Left lung (tissue), 14 donors: ENCODE results near the gene MARF1. TPM values are rescaled to one million over a fixed set of nuclear protein-coding genes. Genes with fewer than 3 reads are reported as not detected.
"Not testable (repeated sequence)": the region's sequence is repeated elsewhere in the genome, so short reads cannot be mapped to it uniquely, and the experiment has no call there.

ENCODE experiments used
- ATAC-seq: fragments of 200-7000 bp; cut with Tn5 transposase; one replicate; pipeline ENCODE4 v1.9.1; 2020; ENCODE audit warnings: moderate library complexity
- DNase-seq, 4 donors: peaks; one replicate each; pipeline ENCODE4 v3.0.0-alpha.2; 2013 to 2020
- H3K27ac ChIP-seq, 2 donors: fragments of 200-600 bp; sonication (generic) in 1 of 2; one replicate each; pipeline versions ENCODE4 v1.5.0 to v1.8.0; 2020 to 2021
- H3K27me3 ChIP-seq, 2 donors: fragments of 200-600 bp; sonication (generic) in 1 of 2; one replicate each; pipeline versions ENCODE4 v1.5.0 to v1.8.0; 2020 to 2021
- H3K36me3 ChIP-seq, 2 donors: fragments of 200-600 bp; sonication (generic) in 1 of 2; one replicate each; pipeline versions ENCODE4 v1.5.0 to v1.8.0; 2020 to 2021
- H3K4me1 ChIP-seq, 2 donors: fragments of 200-600 bp; one replicate each; pipeline ENCODE4 v1.8.0; 2021
- H3K4me3 ChIP-seq, 2 donors: fragments of 200-600 bp; sonication (generic) in 1 of 2; one replicate each; pipeline versions ENCODE4 v1.5.0 to v1.8.0; 2020 to 2021; ENCODE audit warnings: mild to moderate bottlenecking in 1 of 2
- H3K9me3 ChIP-seq, 2 donors: fragments of 200-600 bp; sonication (generic) in 1 of 2; one replicate each; pipeline versions ENCODE4 v1.5.0 to v1.8.0; 2020 to 2021
- intact Hi-C, 2 donors: fragments of 100-400 bp; cut with DNase I; formaldehyde crosslinking; loops; one replicate each; pipeline versions ENCODE4 v1.11.2 to v1.14.2; 2022
- long read RNA-seq, 12 donors: library from polyadenylated mRNA in 2 of 12; unstranded in 2 of 12; transcript quantifications; one replicate each; pipeline ENCODE4 v2.0.0 and lab custom pipeline, GENCODE V29; 2019 to 2026
- polyA plus RNA-seq, 6 donors: library from polyadenylated mRNA; unstranded; fragments of 120-200 nt; gene quantifications; one replicate each; pipeline ENCODE4 v1.2.1, GENCODE V29; 2013; ENCODE audit not compliant: insufficient read length in 6 of 6
- total RNA-seq, 2 donors: library from RNA; stranded (reverse); fragmentation: NEBNext Ultra II Directional; extraction: Animal tissue kit (Norgen Biotek cat#: 25700); gene quantifications; one replicate each; pipeline ENCODE4 v1.2.1, GENCODE V29; 2021
- TF ChIP-seq, protein P1 (sequence below), 2 donors: fragments of 200-600 bp; sonication (generic) in 1 of 2; IDR thresholded peaks; one replicate each; pipeline versions ENCODE4 v1.5.0 to v1.8.0; 2021; ENCODE audit warnings: antibody characterized with exemption in 2 of 2
- donor health status: DM: no; HTN: yes; CAD: no.
- donor health status: DM: no; HTN: no; CAD: no.

The MARF1 gene, protein sequence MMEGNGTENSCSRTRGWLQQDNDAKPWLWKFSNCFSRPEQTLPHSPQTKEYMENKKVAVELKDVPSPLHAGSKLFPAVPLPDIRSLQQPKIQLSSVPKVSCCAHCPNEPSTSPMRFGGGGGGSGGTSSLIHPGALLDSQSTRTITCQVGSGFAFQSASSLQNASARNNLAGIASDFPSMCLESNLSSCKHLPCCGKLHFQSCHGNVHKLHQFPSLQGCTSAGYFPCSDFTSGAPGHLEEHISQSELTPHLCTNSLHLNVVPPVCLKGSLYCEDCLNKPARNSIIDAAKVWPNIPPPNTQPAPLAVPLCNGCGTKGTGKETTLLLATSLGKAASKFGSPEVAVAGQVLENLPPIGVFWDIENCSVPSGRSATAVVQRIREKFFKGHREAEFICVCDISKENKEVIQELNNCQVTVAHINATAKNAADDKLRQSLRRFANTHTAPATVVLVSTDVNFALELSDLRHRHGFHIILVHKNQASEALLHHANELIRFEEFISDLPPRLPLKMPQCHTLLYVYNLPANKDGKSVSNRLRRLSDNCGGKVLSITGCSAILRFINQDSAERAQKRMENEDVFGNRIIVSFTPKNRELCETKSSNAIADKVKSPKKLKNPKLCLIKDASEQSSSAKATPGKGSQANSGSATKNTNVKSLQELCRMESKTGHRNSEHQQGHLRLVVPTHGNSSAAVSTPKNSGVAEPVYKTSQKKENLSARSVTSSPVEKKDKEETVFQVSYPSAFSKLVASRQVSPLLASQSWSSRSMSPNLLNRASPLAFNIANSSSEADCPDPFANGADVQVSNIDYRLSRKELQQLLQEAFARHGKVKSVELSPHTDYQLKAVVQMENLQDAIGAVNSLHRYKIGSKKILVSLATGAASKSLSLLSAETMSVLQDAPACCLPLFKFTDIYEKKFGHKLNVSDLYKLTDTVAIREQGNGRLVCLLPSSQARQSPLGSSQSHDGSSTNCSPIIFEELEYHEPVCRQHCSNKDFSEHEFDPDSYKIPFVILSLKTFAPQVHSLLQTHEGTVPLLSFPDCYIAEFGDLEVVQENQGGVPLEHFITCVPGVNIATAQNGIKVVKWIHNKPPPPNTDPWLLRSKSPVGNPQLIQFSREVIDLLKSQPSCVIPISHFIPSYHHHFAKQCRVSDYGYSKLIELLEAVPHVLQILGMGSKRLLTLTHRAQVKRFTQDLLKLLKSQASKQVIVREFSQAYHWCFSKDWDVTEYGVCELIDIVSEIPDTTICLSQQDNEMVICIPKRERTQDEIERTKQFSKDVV (N-terminal part only)
- total RNA-seq (10 to 100 TPM; 72.3 to 86.1 TPM), polyA plus RNA-seq (10 to 100 TPM; 60.1 to 78.2 (median 67.6) TPM)
- long read RNA-seq, donor 1, full-length matches to known transcripts: 17 of 45 reads
- long read RNA-seq, donor 1, partial matches to known transcripts: 28 of 45 reads
- long read RNA-seq, donor 1, other reads (novel, unspliced or antisense): 0 of 45 reads
- long read RNA-seq, donor 2, full-length matches to known transcripts: 18 of 35 reads
- long read RNA-seq, donor 2, partial matches to known transcripts: 17 of 35 reads
- long read RNA-seq, donor 2, other reads (novel, unspliced or antisense): 0 of 35 reads
- long read RNA-seq, donor 3, partial matches to known transcripts: 0 of 4 reads
- long read RNA-seq, donor 3, other reads (novel, unspliced or antisense): 0 of 4 reads
- long read RNA-seq, donor 4, partial matches to known transcripts: 1 of 2 reads
- long read RNA-seq, donor 4, other reads (novel, unspliced or antisense): 1 of 2 reads
- long read RNA-seq, donor 5, full-length matches to known transcripts: 9 of 41 reads
- long read RNA-seq, donor 5, partial matches to known transcripts: 32 of 41 reads
- long read RNA-seq, donor 5, other reads (novel, unspliced or antisense): 0 of 41 reads
- long read RNA-seq, donor 6, full-length matches to known transcripts: 8 of 14 reads
- long read RNA-seq, donor 6, partial matches to known transcripts: 6 of 14 reads
- long read RNA-seq, donor 6, other reads (novel, unspliced or antisense): 0 of 14 reads
- long read RNA-seq, donor 7, transcript MARF1-209 (2 exons, 489 nt): major isoform, 8 of 8 reads
- long read RNA-seq, donor 7, partial matches to known transcripts: 0 of 8 reads
- long read RNA-seq, donor 7, other reads (novel, unspliced or antisense): 0 of 8 reads
- long read RNA-seq, donor 8, transcript MARF1-209 (2 exons, 489 nt): major isoform, 8 of 21 reads
- long read RNA-seq, donor 8, partial matches to known transcripts: 13 of 21 reads
- long read RNA-seq, donor 8, other reads (novel, unspliced or antisense): 0 of 21 reads
- long read RNA-seq, donor 9: 0 reads
- long read RNA-seq, donor 10: 0 reads
- long read RNA-seq, donor 11: 0 reads
- long read RNA-seq, donor 12, transcript MARF1-209 (2 exons, 489 nt): major isoform, 10 of 26 reads
- long read RNA-seq, donor 12, partial matches to known transcripts: 15 of 26 reads
- long read RNA-seq, donor 12, other reads (novel, unspliced or antisense): 0 of 26 reads

DNA sequence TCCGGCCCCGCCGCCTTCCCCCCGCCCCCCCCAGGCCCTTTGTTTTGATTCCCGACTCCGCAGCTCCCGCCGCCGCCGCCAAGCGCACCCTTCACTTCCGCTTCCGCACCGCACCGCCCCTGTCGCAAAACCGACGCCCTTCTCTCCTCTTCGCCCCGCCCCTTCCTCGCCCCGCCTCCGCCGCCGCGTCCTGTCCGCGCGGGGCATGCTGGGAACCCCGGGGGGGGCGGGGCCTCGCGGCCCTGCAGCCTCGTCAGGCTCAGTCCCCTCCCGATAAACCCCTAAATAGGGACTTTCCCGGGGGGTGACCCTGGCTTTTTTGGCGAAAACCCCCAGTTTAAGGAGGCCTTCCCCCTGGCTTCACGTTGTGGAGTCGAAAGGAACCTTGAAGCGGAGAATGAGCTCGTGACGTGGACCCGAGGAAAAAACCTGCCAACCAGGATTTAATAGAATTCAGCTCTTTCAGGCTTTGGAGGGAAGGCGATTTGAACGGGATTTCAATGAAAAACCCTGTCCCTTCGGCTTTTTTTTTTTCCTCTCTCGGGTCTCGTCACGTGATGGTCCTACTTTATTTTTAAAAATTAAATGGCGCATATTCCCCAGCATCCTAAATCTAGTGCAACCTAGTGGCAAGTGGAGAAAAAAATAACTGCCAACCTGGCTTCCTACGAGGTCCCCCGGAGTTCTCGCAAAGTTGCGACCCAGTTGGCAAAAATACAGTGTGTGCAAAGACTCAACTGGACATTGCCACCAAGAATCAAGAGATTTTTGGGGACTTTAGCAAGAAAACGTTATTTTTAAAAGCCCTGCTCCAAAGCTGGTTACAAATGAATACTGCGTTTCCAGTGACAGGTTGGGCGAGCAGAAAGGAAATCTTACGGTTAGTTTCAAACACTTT, at the start of gene MARF1:
Gene MARF1 (minus strand): TSS at position 107 of the 898 bp plus-strand sequence. CDS start 3,921 bp downstream, outside the sequence.
- ATAC-seq (peak; percentile 98), DNase-seq (peak; percentile 94 to 99 (median 98))
- TF ChIP-seq, protein P1, sequence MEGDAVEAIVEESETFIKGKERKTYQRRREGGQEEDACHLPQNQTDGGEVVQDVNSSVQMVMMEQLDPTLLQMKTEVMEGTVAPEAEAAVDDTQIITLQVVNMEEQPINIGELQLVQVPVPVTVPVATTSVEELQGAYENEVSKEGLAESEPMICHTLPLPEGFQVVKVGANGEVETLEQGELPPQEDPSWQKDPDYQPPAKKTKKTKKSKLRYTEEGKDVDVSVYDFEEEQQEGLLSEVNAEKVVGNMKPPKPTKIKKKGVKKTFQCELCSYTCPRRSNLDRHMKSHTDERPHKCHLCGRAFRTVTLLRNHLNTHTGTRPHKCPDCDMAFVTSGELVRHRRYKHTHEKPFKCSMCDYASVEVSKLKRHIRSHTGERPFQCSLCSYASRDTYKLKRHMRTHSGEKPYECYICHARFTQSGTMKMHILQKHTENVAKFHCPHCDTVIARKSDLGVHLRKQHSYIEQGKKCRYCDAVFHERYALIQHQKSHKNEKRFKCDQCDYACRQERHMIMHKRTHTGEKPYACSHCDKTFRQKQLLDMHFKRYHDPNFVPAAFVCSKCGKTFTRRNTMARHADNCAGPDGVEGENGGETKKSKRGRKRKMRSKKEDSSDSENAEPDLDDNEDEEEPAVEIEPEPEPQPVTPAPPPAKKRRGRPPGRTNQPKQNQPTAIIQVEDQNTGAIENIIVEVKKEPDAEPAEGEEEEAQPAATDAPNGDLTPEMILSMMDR (IDR thresholded peaks at IDR 0.05): peak in 1 of 2 donors; percentile 42
- Histone ChIP-seq H3K4me3 (peak within 1 kb of the TSS; percentile 69 to 95), H3K4me1 (peaks cover 9 to 46% of the 10 kb centered on the region in 2 donors), H3K27ac (peak within 1 kb of the TSS; percentile 97 to 98), H3K27me3 (no peaks in the 10 kb centered on the region), H3K36me3 (peaks cover 0 to 9% of the 10 kb centered on the region in 2 donors), H3K9me3 (no peaks in the 10 kb centered on the region)
- intact Hi-C loops: no loop called here

DNA sequence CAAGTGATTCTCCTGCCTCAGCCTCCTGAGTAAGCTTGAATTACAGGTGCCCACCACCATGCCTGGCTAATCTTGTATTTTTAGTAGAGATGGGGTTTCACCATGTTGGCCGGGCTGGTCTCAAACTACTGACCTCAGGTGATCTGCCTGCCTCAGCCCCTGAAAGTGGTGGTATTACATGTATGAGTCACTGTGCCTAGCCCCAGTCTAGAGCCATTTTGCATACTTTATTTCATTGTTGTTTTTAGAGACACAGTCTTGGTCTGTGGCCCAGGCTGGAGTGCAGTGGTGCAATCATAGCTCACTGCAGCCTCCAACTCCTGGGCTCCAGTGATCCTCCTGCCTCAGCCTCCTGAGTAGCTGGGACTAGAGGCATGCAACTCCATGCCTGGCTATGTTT, 49.6 kb upstream of the MARF1 start:
- intact Hi-C loops, H3K4me3 ChIP-seq, H3K27me3 ChIP-seq, H3K4me1 ChIP-seq, H3K9me3 ChIP-seq, ATAC-seq, H3K27ac ChIP-seq: not testable (repeated sequence)
- H3K36me3 ChIP-seq: peaks cover 0 to 98% of the 10 kb centered on the region in 2 donors
- peak in 1 of 4 donors; percentile 2 for DNase-seq

- no peak for ATAC-seq
- Histone ChIP-seq H3K9me3 (no peaks in the 10 kb centered on the region), H3K4me1 (no peaks in the 10 kb centered on the region), H3K4me3 (no peak overlapping the region), H3K27me3 (no peaks in the 10 kb centered on the region), H3K36me3 (peaks cover 0 to 98% of the 10 kb centered on the region in 2 donors), H3K27ac (no peak overlapping the region)
- TF ChIP-seq, protein P1 (IDR thresholded peaks at IDR 0.05): no peak
- intact Hi-C loops: no loop called here
- peak in 1 of 4 donors; percentile 56 for DNase-seq
These were observed 48.1 kb upstream of the MARF1 start for GRCh38 chr16:15691046-15691445.

DNA sequence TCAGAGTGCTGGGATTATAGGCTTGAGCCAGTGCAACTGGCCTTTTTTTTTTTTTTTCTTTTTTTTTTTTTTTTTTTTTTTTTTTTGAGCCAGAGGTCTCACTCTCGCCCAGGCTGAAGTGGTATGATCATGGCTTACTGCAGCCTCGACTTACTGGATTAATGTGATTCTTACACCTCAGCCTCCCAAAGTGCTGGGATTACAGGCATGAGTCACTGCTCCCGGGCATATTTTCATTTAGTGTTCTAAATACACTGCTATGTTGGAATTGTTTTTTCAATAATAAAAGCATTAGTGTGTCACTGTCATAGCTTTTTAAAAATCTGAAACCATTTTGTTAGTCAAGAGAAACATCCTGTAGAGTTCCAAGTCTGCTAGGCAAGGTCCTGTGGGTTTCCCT, 47.3 kb upstream of the MARF1 start:
- Histone ChIP-seq H3K27me3 (no peaks in the 10 kb centered on the region), H3K27ac (no peak overlapping the region), H3K9me3 (no peaks in the 10 kb centered on the region), H3K36me3 (peaks cover 0 to 98% of the 10 kb centered on the region in 2 donors), H3K4me3 (no peak overlapping the region), H3K4me1 (no peaks in the 10 kb centered on the region)
- ATAC-seq (no peak), DNase-seq (no peak)
- TF ChIP-seq, protein P1 (IDR thresholded peaks at IDR 0.05): no peak
- intact Hi-C loops: no loop called here
